ENCODE results near the gene NFYC. TPM values are rescaled to one million over a fixed set of nuclear protein-coding genes. Genes with fewer than 3 reads are reported as not detected.

The NFYC gene
- total and polyA plus RNA-seq, 2 of the 8 experiments (the other 6 are each of a cell fraction or from before 2014, with no cell fraction given) = 54.1 to 124 TPM

DNA sequence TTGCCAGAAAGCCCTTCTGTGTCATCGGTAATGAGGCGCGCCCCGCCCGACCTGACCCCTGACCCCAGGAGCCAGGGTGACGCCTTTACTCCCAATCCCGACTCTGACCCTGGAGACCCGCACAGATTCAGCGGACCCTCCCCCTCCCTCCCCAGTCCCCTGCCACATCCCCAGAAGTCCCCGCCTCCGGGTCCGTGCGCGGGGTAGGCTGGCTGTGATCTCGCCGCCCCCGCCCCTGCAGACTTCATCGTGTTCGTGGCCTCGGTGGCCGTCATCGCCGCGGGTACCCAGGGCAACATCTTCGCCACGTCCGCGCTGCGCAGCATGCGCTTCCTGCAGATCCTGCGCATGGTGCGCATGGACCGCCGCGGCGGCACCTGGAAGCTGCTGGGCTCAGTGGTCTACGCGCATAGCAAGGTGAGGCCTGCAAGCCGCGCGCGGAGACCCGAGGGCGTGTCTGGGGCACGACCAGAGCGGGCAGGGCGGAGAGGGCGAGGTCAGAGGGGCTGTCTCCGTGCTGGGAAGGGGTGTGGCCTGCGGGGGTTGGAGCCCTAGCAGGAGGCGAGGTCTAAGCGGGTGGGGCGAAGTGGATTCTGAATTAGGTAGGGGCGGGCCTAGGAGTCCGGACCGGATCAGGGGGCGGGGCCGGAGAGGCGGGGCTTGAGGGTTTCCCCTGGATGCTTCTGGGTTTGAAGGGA, 126.9 kb downstream of the NFYC start:
- H2BK120ac ChIP-seq (replicated peaks; ENCODE audit: low read depth, low read length) = no peak overlapping the region
- no peak overlapping the region for H3K4ac ChIP-seq (replicated peaks; ENCODE audit: insufficient read length, low read depth, low read length)
- no peaks in the 10 kb centered on the region for H4K20me1 ChIP-seq (replicated peaks in 1 of 2; ENCODE audit: control insufficient read depth in 1 of 2, insufficient read depth in 2 of 2, low read length in 2 of 2)
- H2BK5ac ChIP-seq (ENCODE audit: low read depth, low read length) = no peak overlapping the region; the same call in 1 of the 2 replicates
- H3K27me3 ChIP-seq (replicated peaks in 1 of 4; ENCODE audit: control insufficient read depth in 3 of 4, extremely low read depth in 1 of 4, insufficient read depth in 3 of 4, low read length in 3 of 4) = peaks cover 0 to 5% (median 2%) of the 10 kb centered on the region in 4 experiments; a peak in 3 of 7 replicates
- peak overlapping the region; percentile 80 for H4K8ac ChIP-seq (ENCODE audit: extremely low read depth, insufficient read depth, low read length)
- H2AFZ ChIP-seq (ENCODE audit: low read length) = peak overlapping the region; percentile 18; the same call in 1 of the 2 replicates
- H3K79me2 ChIP-seq (ENCODE audit: control insufficient read depth in 1 of 2, insufficient read depth in 2 of 2, low read length in 2 of 2) = no peaks in the 10 kb centered on the region
- no peaks in the 10 kb centered on the region for H3K36me3 ChIP-seq (ENCODE audit: control insufficient read depth in 2 of 4, insufficient read depth in 4 of 4, low read length in 3 of 4)
- peak overlapping the region; percentile 80 to 92 for H3K4me2 ChIP-seq (ENCODE audit: insufficient read depth in 1 of 2, low read depth in 2 of 2, low read length in 2 of 2)
- no peak overlapping the region for H3K56ac ChIP-seq (replicated peaks; ENCODE audit: insufficient read length, low read depth, low read length)
- peaks cover 7% of the 10 kb centered on the region; the same call in 1 of the 2 replicates for H3K23me2 ChIP-seq (ENCODE audit: low read depth, low read length)
- H2BK20ac ChIP-seq (ENCODE audit: low read length) = no peak overlapping the region
- WGBS, 2 experiments (ENCODE audit: extremely low coverage in 1 of 2, insufficient coverage in 1 of 2, insufficient read length in 1 of 2, insufficient replicate concordance in 2 of 2, low coverage in 1 of 2, low lambda C conversion rate in 2 of 2, missing lambda C conversion rate in 1 of 2) = 2% methylated on average over 32 of the region's 59 CpGs; no CpG with 5 or more reads in 1 of the 2 experiments
- no peak overlapping the region for H3K27ac ChIP-seq (ENCODE audit: low read depth, low read length)
- no peaks in the 10 kb centered on the region for H3K9me3 ChIP-seq (ENCODE audit: insufficient read depth in 2 of 2, low read depth in 1 of 2, low read length in 1 of 2)
- DNase-seq (ENCODE audit: low read depth in 1 of 2, low spot score in 2 of 2) = peak; percentile 60 to 97
- POLR2A ChIA-PET (ENCODE audit: partially characterized antibody) = interaction anchor here (0.6 to 1.3 kb wide), 3 partner anchors 10 to 44 kb away, joined by 3 to 5 read pairs (median 4); partner anchors contain the start of gene CITED4
- H4K5ac ChIP-seq (ENCODE audit: insufficient read length, low read depth, low read length) = no peak overlapping the region
- peak overlapping the region; percentile 58 to 76 (median 64) for H3K4me3 ChIP-seq (ENCODE audit: extremely low read depth in 1 of 4, insufficient read depth in 2 of 4, low read depth in 3 of 4, low read length in 4 of 4)
- CTCF ChIA-PET (ENCODE audit: partially characterized antibody) = interaction anchor here (0.7 to 5.7 kb wide), 5 partner anchors 9 to 150 kb away, joined by 3 to 36 read pairs (median 4); no protein-coding TSS in a partner anchor
- no peak for FAIRE-seq
- peak overlapping the region; percentile 60; the same call in 1 of the 2 replicates for H2BK12ac ChIP-seq (ENCODE audit: low read depth, low read length)
- H3K9ac ChIP-seq (replicated peaks in 1 of 4; ENCODE audit: extremely low read depth in 1 of 4, low read depth in 3 of 4, low read length in 3 of 4) = no peak overlapping the region
- no peak overlapping the region for H4K91ac ChIP-seq (replicated peaks; ENCODE audit: insufficient read length, low read length)
- H3K14ac ChIP-seq (ENCODE audit: insufficient read length) = no peak overlapping the region
- no peak overlapping the region for H3K23ac ChIP-seq (ENCODE audit: insufficient read length)
- peak overlapping the region; percentile 40; the same call in 1 of the 2 replicates for H2BK15ac ChIP-seq (ENCODE audit: low read length)
- peaks cover 0 to 6% (median 4%) of the 10 kb centered on the region in 4 experiments; a peak in 4 of 7 replicates for H3K4me1 ChIP-seq (replicated peaks in 1 of 4; ENCODE audit: control insufficient read depth in 3 of 4, insufficient read depth in 4 of 4, low read length in 3 of 4)
- no peaks in the 10 kb centered on the region for H3K79me1 ChIP-seq (ENCODE audit: low read depth, low read length)
- H3K18ac ChIP-seq (ENCODE audit: extremely low read depth, low read length) = peak overlapping the region; percentile 83
- no peak overlapping the region for H2AK5ac ChIP-seq (ENCODE audit: low read depth, low read length)
- TF ChIP-seq, protein P1, sequence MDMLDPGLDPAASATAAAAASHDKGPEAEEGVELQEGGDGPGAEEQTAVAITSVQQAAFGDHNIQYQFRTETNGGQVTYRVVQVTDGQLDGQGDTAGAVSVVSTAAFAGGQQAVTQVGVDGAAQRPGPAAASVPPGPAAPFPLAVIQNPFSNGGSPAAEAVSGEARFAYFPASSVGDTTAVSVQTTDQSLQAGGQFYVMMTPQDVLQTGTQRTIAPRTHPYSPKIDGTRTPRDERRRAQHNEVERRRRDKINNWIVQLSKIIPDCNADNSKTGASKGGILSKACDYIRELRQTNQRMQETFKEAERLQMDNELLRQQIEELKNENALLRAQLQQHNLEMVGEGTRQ (IDR thresholded peaks at IDR 0.05; ENCODE audit: low read length) = no peak
- TF ChIP-seq POU5F1 (IDR thresholded peaks at IDR 0.05; ENCODE audit: low read depth, low read length) (no peak), GABPA (IDR thresholded peaks at IDR 0.05; ENCODE audit: borderline replicate concordance, insufficient read depth, low read length) (no peak), KDM5A (IDR thresholded peaks at IDR 0.05; ENCODE audit: low read length) (no peak), BRCA1 (IDR thresholded peaks at IDR 0.05; ENCODE audit: low read depth, low read length) (no peak), HDAC2 (IDR thresholded peaks at IDR 0.05; ENCODE audit: borderline replicate concordance in 1 of 2, low read depth in 2 of 2, low read length in 2 of 2) (no peak; a peak in 1 of 4 replicates), SAP30 (IDR thresholded peaks at IDR 0.05; ENCODE audit: insufficient read depth, insufficient replicate concordance, low read length) (no peak), KDM4A (IDR thresholded peaks at IDR 0.05; ENCODE audit: low read depth, low read length, severe bottlenecking) (no peak), SP1 (IDR thresholded peaks at IDR 0.05; ENCODE audit: low read depth, low read length) (no peak), TAF1 (IDR thresholded peaks at IDR 0.05; ENCODE audit: low read depth, low read length) (no peak), CHD1 (IDR thresholded peaks at IDR 0.05; ENCODE audit: low read depth, low read length) (no peak)
